ENCODE measurements around the gene AIMP2. TPM values are rescaled to one million over a fixed set of nuclear protein-coding genes. Genes with fewer than 3 reads are reported as not detected.

The AIMP2 gene
- 86.0 to 91.9 TPM (median 89.1 TPM) in 5 replicates for total RNA-seq (2022; extraction: Qiagen RNA extraction)

DNA sequence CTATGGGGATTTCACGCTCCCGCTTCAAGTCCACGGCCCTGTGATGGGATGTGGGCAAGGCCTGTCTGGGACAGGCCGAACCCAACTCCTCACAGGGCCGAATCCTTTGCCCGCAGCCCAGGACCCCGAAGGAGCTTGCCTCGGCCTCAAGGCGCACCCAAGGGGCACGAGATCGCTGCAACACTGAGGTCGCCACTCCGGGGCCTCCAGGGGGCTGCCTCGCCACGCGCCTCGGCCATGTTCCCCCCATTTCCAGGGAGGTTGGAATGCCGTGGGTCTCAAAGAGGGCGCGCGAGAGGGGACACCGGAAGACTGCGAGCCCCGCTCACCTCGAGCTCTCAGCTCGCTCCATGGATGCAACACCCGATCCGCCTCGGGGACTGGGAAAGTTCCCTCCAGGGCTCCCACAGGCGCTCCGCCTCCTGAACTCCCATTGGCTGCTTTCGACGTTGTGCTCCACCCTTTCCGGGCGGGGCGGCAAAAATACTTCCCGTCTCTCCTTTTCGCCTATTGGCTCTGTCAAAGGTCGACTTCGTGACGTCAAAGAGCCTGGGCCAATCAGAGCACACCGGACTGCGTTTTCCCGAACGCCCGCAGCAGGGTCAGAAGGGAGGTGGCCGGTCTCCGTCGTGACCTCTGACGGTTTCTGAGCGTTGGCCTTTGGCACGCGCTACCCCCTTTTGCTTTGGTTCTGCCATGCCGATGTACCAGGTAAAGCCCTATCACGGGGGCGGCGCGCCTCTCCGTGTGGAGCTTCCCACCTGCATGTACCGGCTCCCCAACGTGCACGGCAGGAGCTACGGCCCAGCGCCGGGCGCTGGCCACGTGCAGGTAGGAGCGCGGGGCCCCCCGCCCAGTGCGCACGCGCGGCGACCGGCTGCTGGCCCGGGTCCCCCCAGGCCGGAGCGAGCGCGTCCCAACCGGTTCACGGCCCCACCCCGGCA is at the start of gene AIMP2, which contains the start of gene PMS2:
AIMP2 (plus strand) TSS at position 605 of the 944 bp plus-strand sequence; CDS start at position 697, 92 bp downstream.
PMS2 (minus strand) TSS at position 382 of the 944 bp plus-strand sequence; CDS start at position 352, 30 bp downstream.

DNA sequence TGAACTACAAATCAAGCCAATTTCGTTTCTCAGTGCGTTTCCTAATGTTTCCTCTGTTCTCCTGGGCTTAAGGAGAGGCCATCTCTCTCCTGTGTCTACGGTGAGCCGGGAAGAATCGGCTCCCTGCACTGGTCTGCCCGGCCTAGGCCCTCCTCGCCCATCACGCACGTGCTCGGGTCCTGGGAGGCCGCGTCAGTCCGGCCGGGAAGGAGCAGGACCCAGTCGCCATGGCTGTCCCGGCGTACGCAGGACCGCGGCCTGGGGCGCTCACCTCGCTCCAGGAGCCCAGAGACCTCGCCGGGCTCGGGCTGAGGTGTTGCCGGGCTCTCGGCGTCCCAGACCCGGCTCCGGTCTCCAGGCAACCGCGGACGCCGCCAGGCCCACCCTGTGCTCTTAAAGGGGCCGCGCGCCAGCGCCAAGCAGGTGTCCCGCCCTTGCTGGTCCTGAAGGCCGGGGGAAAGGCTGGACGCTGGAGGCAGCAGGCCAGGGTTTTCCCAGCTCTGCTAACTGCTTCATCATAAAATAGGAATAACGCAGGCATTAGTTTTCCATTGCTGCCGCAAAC is 38.6 kb upstream of the AIMP2 start, which contains the start of gene RSPH10B:
RSPH10B (minus strand) TSS at position 343 of the 565 bp plus-strand sequence. CDS start 3,573 bp downstream, outside the sequence.

DNA sequence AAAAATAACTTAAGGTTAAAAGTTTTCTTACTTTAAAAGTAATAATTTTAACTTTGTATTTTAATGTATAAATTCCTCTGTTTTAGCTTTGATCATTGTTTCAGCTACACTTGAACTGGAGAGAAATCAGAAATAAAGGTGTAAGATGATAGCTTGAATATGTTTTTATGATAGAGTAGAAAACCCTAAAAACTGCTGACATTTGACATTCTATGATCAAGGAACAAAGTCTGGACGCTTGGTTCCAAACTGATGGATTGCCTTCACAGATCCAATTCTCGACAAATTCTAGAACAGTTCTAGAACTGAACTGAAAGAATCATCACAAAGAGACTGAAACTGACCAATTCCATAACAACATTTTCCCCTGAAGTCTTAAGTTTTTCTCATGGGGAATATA is 21.9 kb downstream of the AIMP2 start, which contains the start of gene ANKRD61:
ANKRD61 (plus strand) TSS at position 389 of the 400 bp plus-strand sequence; CDS start at position 389, 0 bp downstream.

Other genes with a start within 250 kb of the AIMP2 start
- gene RNF216, start 227.6 kb upstream of the AIMP2 start, total RNA-seq (2022; extraction: Qiagen RNA extraction) = 22.5 to 24.5 TPM (median 23.0 TPM) in 5 replicates
- gene OCM, start 128.5 kb upstream of the AIMP2 start, total RNA-seq (2022; extraction: Qiagen RNA extraction) = not detected in 5 replicates
- gene CCZ1, start 110.5 kb upstream of the AIMP2 start, total RNA-seq (2022; extraction: Qiagen RNA extraction) = 70.0 to 77.9 TPM (median 76.6 TPM) in 5 replicates
- 0.06 to 0.09 TPM (median 0.08 TPM) in 5 replicates for gene RSPH10B, start 38.6 kb upstream of the AIMP2 start, total RNA-seq (2022; extraction: Qiagen RNA extraction)
- 9.3 to 14.8 TPM (median 11.2 TPM) in 5 replicates for gene PMS2, start 223 bp upstream of the AIMP2 start, total RNA-seq (2022; extraction: Qiagen RNA extraction)
- gene ANKRD61, start 22.1 kb downstream of the AIMP2 start, total RNA-seq (2022; extraction: Qiagen RNA extraction) = 0.51 to 0.78 TPM (median 0.71 TPM) in 5 replicates
- gene EIF2AK1, start 49.9 kb downstream of the AIMP2 start, total RNA-seq (2022; extraction: Qiagen RNA extraction) = 60.7 to 78.9 TPM (median 71.5 TPM) in 5 replicates
- gene USP42, start 95.7 kb downstream of the AIMP2 start, total RNA-seq (2022; extraction: Qiagen RNA extraction) = 6.6 to 8.3 TPM (median 7.9 TPM) in 5 replicates

Measured in A549 treated with AZD2906 at 1 μM for 4 hours (cell line).